NB4 (cell line): ENCODE data around the gene ELOVL1.

Experiments used
- CTCF ChIP-seq: IDR thresholded peaks from one replicate; pipeline ENCODE4 v1.5.1; 2012; ENCODE audit warnings: low read depth, low read length
- POLR2A ChIP-seq: IDR thresholded peaks from 2 replicates; pipeline ENCODE4 v1.6.1; 2011; ENCODE audit warnings: mild to moderate bottlenecking; ENCODE audit not compliant: insufficient read length; ENCODE audit errors: extremely low read depth

- TF ChIP-seq CTCF (no peak), POLR2A (no peak)
These were observed 23.5 kb downstream of the ELOVL1 start for GRCh38 chr1:43344267-43344850.
